ENCODE measurements around the gene IRX2.

- TF ChIP-seq POLR2AphosphoS5 (IDR thresholded peaks at IDR 0.05; ENCODE audit: low read length) (no peak), TCF12 (IDR thresholded peaks at IDR 0.05; ENCODE audit: low read depth, low read length) (no peak), CTCF (IDR thresholded peaks at IDR 0.05 in 2 of 3, conservative IDR thresholded peaks at IDR 0.05 in 1 of 3; ENCODE audit: control insufficient read depth in 2 of 3, extremely low read depth in 1 of 3, insufficient read depth in 1 of 3, low read depth in 3 of 3, low read length in 3 of 3) (no peak), JUND (IDR thresholded peaks at IDR 0.05; ENCODE audit: low read depth, low read length) (no peak), EZH2 (IDR thresholded peaks at IDR 0.05; ENCODE audit: borderline replicate concordance, control insufficient read depth, low read depth, low read length) (no peak), GABPA (IDR thresholded peaks at IDR 0.05; ENCODE audit: low read depth) (no peak), TAF1 (IDR thresholded peaks at IDR 0.05; ENCODE audit: borderline replicate concordance, low read depth, low read length) (no peak), ZNF384 (IDR thresholded peaks at IDR 0.05; ENCODE audit: borderline replicate concordance, low read depth, low read length) (no peak), ATF2 (IDR thresholded peaks at IDR 0.05; ENCODE audit: low read length) (no peak), POLR2A (IDR thresholded peaks at IDR 0.05; ENCODE audit: low read depth, low read length) (no peak)
These were observed 8.4 kb downstream of the IRX2 start for GRCh38 chr5:2742921-2743679.
